A549 treated with Hydrocortisone at 1 μM for 4 hours (cell line): ENCODE measurements around the gene OR4C15. TPM values are rescaled to one million over a fixed set of nuclear protein-coding genes. Genes with fewer than 3 reads are reported as not detected.

Source experiments
- total RNA-seq: library from RNA; stranded (reverse); fragments of 200-300 nt; extraction: Qiagen RNA extraction; gene quantifications from 5 replicates; pipeline ENCODE4 v1.2.3, GENCODE V29; 2022

The OR4C15 gene
- not detected in 5 replicates for total RNA-seq

GRCh38 chr11:55554169-55554568 is at the start of gene OR4C15:
OR4C15 (plus strand) TSS chr11:55554469; CDS start chr11:55554469, 0 bp downstream.

DNA sequence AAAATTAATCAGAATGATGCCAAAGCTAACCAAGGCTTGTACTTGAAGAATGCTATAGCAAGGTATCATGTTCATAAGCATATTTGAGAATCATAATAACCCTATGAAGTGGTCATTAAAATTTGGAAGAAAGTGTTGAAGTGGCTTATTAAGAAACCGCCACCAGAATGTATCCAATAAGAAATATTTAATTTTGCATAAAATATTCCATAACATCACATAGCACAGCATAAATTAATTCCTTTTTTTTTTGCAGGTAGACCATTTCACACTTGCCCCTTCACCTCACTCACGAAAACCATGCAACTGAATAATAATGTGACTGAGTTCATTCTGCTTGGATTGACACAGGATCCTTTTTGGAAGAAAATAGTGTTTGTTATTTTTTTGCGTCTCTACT is 17.6 kb downstream of the OR4C15 start, which contains the start of gene OR4C16:
OR4C16 (plus strand) TSS at position 301 of the 400 bp plus-strand sequence; CDS start at position 301, 0 bp downstream.

Other genes starting within 250 kb of the OR4C15 start
- gene OR4A16, start 211.3 kb upstream of the OR4C15 start, total RNA-seq, result not detected in 5 replicates
- gene OR4A15, start 186.5 kb upstream of the OR4C15 start, total RNA-seq, result not detected in 5 replicates
- not detected in 5 replicates for gene OR4C16, start 17.7 kb downstream of the OR4C15 start, total RNA-seq
- gene OR4C11, start 53.2 kb downstream of the OR4C15 start, total RNA-seq, result not detected in 5 replicates
- gene OR4P4, start 80.6 kb downstream of the OR4C15 start, total RNA-seq, result not detected in 5 replicates
- gene OR4S2, start 93.9 kb downstream of the OR4C15 start, total RNA-seq, result not detected in 5 replicates
- not detected in 5 replicates for gene OR4C6, start 107.7 kb downstream of the OR4C15 start, total RNA-seq
- not detected in 5 replicates for gene OR5D13, start 219.0 kb downstream of the OR4C15 start, total RNA-seq
- not detected in 5 replicates for gene OR5D14, start 241.1 kb downstream of the OR4C15 start, total RNA-seq